Thyroid gland (tissue), 4 donors: ENCODE results near the gene VPS50. TPM values are rescaled to one million over a fixed set of nuclear protein-coding genes. Genes with fewer than 3 reads are reported as not detected.

Source experiments
- DNase-seq, 2 donors: peaks; one replicate each; pipeline ENCODE4 v3.0.0-alpha.2; 2019
- H3K27ac ChIP-seq, 3 donors: fragments of 200-600 bp; sonication (generic); 1 replicate in 2 of 3; 2 replicates in 1 of 3; pipeline ENCODE4 v1.5.1; 2016 to 2019; ENCODE audit warnings: mild to moderate bottlenecking in 1 of 3, moderate library complexity in 1 of 3
- H3K27me3 ChIP-seq: fragments of 200-600 bp; sonication (generic); one replicate; pipeline ENCODE4 v1.5.1; 2019
- H3K36me3 ChIP-seq, 2 donors: fragments of 200-600 bp; sonication (generic); one replicate each; pipeline ENCODE4 v1.5.1; 2016 to 2019
- H3K4me1 ChIP-seq, 2 donors: fragments of 200-600 bp; sonication (generic); one replicate each; pipeline ENCODE4 v1.5.1; 2017 to 2019
- H3K4me3 ChIP-seq, 3 donors: fragments of 200-600 bp; sonication (generic); replicated peaks in 1 of 3; 1 replicate in 2 of 3; 2 replicates in 1 of 3; pipeline ENCODE4 v1.5.1; 2016; ENCODE audit warnings: mild to moderate bottlenecking in 1 of 3
- H3K9me3 ChIP-seq: fragments of 200-600 bp; sonication (generic); one replicate; pipeline ENCODE4 v1.5.1; 2017
- CTCF ChIP-seq, 6 experiments: fragments of 200-600 bp in 3 of 6; fragments of 450-650 bp in 3 of 6; sonication (generic) in 3 of 6; IDR thresholded peaks; one replicate each; pipeline ENCODE4 v1.5.1; 2016 to 2019; ENCODE audit warnings: antibody characterized with exemption in 6 of 6, mild to moderate bottlenecking in 2 of 6, inconsistent platforms in 1 of 6, moderate library complexity in 1 of 6
- POLR2A ChIP-seq, 2 donors: fragments of 450-650 bp; IDR thresholded peaks; one replicate each; pipeline ENCODE4 v1.6.1; 2017; ENCODE audit warnings: antibody characterized with exemption in 2 of 2, mild to moderate bottlenecking in 2 of 2, moderate library complexity in 1 of 2
- WGBS, 2 donors: methylation state at CpG; one replicate each; pipeline ENCODE4 v1.1.5; 2017; 5-methylcytosine and 5-hydroxymethylcytosine counted together
- intact Hi-C: fragments of 100-400 bp; cut with DNase I; formaldehyde crosslinking; loops from one replicate; pipeline ENCODE4 v1.15.1; 2023
- total RNA-seq, 4 donors: library from RNA; depleted of rRNA; stranded (reverse); fragments of >200 nt; gene quantifications; one replicate each; pipeline ENCODE4 v1.2.3, GENCODE V29; 2016

Gene VPS50
- total RNA-seq, 4 donors from 2014 or later, result 27.4 to 41.1 (median 36.0) TPM

- Histone ChIP-seq H3K36me3 (peaks cover 0 to under 1% of the 10 kb centered on the region in 2 donors), H3K4me1 (no peaks in the 10 kb centered on the region), H3K9me3 (no peaks in the 10 kb centered on the region), H3K27me3 (no peaks in the 10 kb centered on the region), H3K27ac (no peak overlapping the region), H3K4me3 (no peak overlapping the region)
- 93% methylated on average over 1 of the region's 1 CpG for WGBS, 2 donors
- TF ChIP-seq CTCF (IDR thresholded peaks at IDR 0.05) (no peak), POLR2A (IDR thresholded peaks at IDR 0.05) (no peak)
- intact Hi-C loops, result no loop called here
- no peak for DNase-seq
Observed at GRCh38 chr7:93307943-93308342, 75.8 kb downstream of the VPS50 start.

- H3K4me3 ChIP-seq, result no peak overlapping the region
- TF ChIP-seq CTCF (IDR thresholded peaks at IDR 0.05), result no peak
- TF ChIP-seq POLR2A (IDR thresholded peaks at IDR 0.05), result no peak
- H3K27me3 ChIP-seq, result no peaks in the 10 kb centered on the region
- DNase-seq, result no peak
- intact Hi-C loops, result no loop called here
- H3K4me1 ChIP-seq, result no peaks in the 10 kb centered on the region
- peaks cover 0 to 3% of the 10 kb centered on the region in 2 donors for H3K36me3 ChIP-seq
- 92 to 93% methylated on average over 4 of the region's 4 CpGs for WGBS, 2 donors
- no peaks in the 10 kb centered on the region for H3K9me3 ChIP-seq
- no peak overlapping the region for H3K27ac ChIP-seq
Observed at GRCh38 chr7:93310346-93310745, 78.2 kb downstream of the VPS50 start.

DNA sequence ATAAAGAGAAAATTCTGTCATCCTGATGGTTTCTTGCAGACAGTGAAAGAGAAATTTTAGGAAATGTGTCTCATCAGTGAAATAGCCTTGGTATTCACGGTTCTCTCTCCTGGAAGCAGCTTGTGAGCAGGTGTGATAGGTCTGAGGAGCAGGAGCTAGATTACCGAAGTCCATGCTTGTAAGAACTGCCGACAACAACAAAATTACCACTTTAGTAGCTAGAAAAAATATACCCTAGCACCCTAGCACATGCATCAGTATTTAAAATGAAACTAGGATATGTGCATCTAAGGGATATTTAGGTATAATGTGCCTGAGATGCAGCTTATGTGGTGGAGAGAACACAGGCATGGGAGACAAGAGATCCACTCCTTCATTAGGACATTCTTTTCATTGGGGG is 82.3 kb downstream of the VPS50 start:
- DNase-seq, result no peak
- WGBS, 2 donors, result 83 to 87% methylated on average over 3 of the region's 3 CpGs
- H3K27me3 ChIP-seq, result no peaks in the 10 kb centered on the region
- peaks cover 0 to 3% of the 10 kb centered on the region in 2 donors for H3K36me3 ChIP-seq
- no peak overlapping the region for H3K4me3 ChIP-seq
- H3K9me3 ChIP-seq, result no peaks in the 10 kb centered on the region
- TF ChIP-seq POLR2A (IDR thresholded peaks at IDR 0.05), result no peak
- no peak for TF ChIP-seq CTCF (IDR thresholded peaks at IDR 0.05)
- intact Hi-C loops, result no loop called here
- no peak overlapping the region for H3K27ac ChIP-seq
- no peaks in the 10 kb centered on the region for H3K4me1 ChIP-seq

DNA sequence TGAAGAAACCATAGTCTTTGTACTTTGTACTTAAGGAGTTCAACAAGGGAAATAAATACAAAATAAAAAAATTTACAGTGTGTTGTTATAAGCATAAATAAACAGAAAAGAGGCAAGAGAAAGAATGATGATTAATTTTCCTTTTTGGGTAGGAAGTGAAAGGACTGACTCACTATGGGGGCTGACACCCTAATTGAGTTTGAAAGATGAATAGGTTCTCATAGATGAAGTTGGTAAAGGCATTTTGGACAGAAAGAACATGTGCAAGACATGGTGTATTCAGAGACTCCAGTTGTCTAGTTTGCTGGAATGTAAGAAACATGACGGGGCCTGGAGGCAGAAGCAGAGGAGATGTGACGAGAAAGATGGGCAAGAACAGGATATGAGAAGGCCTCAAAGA is 83.7 kb downstream of the VPS50 start:
- H3K4me1 ChIP-seq, result no peaks in the 10 kb centered on the region
- intact Hi-C loops, result no loop called here
- DNase-seq, result no peak
- peaks cover 4 to 7% of the 10 kb centered on the region in 2 donors for H3K36me3 ChIP-seq
- no peaks in the 10 kb centered on the region for H3K9me3 ChIP-seq
- no peak overlapping the region for H3K4me3 ChIP-seq
- TF ChIP-seq POLR2A (IDR thresholded peaks at IDR 0.05) (no peak), CTCF (IDR thresholded peaks at IDR 0.05) (no peak)
- 99% methylated on average over 2 of the region's 2 CpGs for WGBS, 2 donors
- no peaks in the 10 kb centered on the region for H3K27me3 ChIP-seq
- no peak overlapping the region for H3K27ac ChIP-seq

DNA sequence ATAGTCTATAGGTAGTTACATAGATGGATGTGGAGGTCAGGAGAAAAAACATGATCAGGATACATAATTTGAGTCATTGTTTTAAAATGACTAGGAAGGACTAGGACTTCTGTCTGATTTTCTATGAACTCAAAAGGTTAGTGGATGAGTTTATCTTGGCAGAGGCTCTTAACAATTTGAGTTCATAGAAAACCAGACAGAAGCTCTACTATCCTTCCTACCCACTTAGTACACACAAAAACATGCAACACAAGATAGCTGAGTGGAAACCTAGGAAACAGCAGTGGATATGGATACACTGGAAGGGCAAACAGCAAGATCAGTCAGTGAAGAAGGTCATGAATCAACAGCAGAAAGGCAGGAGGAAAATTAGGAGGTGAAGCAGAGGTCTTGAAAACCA is 84.6 kb downstream of the VPS50 start:
- no peak for TF ChIP-seq CTCF (IDR thresholded peaks at IDR 0.05)
- TF ChIP-seq POLR2A (IDR thresholded peaks at IDR 0.05), result no peak
- Histone ChIP-seq H3K4me1 (no peaks in the 10 kb centered on the region), H3K27ac (no peak overlapping the region), H3K27me3 (no peaks in the 10 kb centered on the region), H3K9me3 (no peaks in the 10 kb centered on the region), H3K36me3 (peaks cover 6 to 10% of the 10 kb centered on the region in 2 donors), H3K4me3 (no peak overlapping the region)
- intact Hi-C loops, result no loop called here
- no peak for DNase-seq
